ENCODE measurements around the gene SCAMP3.
"Not testable (repeated sequence)": the region's sequence is repeated elsewhere in the genome, so short reads cannot be mapped to it uniquely, and the experiment has no call there.

Gene SCAMP3

DNA sequence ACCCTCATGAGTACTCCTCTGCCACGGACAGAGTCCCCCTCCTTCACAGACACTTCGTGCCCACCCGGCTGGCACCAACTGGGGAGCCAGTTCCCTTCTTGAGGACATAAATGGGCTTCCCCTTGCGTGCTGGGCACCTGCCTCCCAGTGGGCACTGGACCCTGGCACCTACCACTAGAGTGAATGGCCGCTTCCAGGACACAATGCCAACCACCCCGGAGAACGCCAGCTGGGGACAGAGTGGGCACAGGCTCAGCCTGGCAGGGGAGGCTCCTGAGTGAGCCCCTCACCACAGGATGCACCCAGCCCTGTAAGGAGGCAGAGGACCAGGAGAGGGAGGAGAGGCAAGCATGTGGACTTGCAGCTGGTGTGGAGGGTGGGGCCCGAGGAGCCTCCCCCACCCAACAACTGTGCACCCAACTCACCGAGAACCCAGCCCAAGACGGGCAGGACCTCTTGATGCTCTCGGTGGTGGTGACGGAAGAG lies 7.9 kb downstream of the SCAMP3 start:
- DNase-seq, result no peak

DNA sequence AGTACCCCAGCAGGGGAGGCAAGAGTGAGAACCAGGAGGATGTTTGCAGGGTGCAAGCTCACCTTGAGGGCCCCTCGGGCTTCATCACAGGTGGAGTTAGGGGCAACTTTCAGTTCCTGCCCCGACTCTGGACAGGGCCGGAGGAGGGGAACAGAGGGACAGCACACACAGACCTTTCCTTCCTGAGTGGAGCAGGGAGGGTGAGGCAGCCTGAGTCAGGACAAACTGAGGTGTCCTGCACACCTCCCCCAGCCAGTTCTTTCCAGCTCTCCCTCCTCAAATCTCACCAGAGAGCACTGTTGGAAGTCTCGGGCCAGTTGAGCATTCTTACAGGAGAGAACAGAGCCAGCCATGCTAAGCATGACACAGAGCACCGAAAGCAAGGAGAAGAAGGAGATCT lies 8.4 kb downstream of the SCAMP3 start:
- no peak for DNase-seq

DNA sequence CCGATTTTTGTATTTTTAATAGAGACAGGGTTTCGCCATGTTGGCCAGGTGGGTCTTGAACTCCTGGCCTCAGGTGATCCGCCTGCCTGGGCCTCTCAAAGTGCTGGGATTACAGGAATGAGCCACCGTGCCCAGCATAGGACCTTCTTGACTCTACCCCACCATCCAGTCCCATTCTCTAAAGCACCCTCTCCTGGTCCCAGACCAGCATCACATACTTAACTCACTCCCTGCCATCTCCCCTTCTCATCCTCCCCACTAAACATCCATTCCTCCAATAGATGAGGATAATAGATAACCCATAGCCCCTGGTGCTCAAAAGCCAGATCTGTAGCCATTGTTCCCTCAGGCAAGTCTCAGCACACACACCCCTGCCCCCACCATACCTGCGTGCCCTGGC lies 9.0 kb downstream of the SCAMP3 start:
- DNase-seq, result no peak

DNA sequence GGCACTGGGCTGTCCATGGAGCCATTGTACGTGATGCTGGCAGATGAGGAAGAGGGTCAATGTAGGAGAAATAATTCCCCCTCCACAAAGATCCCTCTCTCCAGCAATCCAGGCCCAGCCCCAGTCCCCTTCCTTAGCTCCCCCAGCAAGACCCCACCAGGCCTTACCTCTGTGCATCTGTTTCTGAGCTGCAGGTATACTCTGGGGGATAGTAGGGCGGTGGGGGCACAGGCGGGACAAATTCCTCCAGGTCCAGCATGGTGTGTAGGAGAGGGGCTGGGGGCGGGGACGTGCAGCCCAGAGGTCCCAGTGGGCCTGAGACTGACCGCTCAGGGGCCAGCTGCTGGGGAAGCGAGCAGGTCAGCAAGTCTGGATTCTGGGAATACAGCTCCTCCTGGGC lies 10.6 kb downstream of the SCAMP3 start:
- DNase-seq, result no peak

DNA sequence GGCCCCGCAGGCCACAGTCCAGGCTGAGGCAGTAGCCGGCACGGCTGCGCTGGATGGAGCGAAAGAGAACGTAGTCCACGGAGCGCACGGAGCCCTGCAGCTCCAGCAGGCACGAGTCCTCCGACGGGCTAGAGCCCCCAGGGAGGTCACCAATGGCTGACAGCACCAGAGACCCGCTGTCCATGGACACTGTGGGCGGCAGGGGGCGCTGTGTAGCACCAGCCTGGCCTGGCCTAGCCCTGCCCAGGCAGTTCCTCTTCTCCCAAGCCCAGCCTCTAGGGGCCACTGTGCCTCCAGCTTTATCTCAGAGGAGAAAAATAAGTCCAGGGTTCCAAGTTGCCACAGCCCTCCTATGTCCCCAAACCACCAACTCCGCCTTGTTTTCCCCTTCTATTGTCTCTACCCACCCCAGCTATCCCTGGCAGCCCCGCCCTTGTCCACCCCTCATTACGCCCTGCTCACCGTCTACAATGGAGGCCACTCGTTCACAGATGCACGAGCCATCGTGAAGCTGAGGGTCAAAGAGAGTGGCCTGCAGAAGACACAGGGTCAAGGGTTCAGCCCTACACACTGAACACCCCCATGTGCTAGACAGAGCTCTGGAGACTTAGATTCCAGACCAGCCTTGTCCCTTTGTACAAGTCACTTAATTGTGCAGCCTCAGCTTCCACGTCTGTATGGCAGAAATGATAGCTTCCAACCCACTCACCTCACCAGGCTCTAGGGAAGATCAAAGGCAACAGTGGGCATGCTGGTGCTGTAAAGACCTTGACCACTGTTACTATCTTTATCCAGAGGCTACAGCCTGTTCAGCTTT lies 11.3 kb downstream of the SCAMP3 start:
- peak; percentile 97 for DNase-seq

DNA sequence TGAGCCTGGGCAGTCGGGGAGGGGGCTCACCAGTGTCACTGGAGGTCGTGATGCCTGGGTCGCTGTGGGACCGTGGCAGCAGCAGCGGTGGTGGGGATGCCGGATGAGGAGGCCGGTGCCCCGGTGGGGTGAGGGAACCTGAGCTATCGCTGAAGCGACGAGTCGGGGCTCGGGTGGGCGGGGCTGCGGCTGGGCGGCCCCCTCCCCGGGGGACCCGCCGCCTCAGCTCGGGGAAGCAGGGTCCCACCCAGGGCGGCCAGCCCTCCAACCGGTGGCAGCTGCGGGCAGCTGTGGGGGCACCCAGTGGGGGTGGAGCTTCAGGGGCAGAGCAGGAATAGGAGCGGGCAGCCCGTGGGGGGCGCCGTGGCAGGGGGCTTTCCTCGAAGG lies 11.9 kb downstream of the SCAMP3 start:
- DNase-seq, result no peak

DNA sequence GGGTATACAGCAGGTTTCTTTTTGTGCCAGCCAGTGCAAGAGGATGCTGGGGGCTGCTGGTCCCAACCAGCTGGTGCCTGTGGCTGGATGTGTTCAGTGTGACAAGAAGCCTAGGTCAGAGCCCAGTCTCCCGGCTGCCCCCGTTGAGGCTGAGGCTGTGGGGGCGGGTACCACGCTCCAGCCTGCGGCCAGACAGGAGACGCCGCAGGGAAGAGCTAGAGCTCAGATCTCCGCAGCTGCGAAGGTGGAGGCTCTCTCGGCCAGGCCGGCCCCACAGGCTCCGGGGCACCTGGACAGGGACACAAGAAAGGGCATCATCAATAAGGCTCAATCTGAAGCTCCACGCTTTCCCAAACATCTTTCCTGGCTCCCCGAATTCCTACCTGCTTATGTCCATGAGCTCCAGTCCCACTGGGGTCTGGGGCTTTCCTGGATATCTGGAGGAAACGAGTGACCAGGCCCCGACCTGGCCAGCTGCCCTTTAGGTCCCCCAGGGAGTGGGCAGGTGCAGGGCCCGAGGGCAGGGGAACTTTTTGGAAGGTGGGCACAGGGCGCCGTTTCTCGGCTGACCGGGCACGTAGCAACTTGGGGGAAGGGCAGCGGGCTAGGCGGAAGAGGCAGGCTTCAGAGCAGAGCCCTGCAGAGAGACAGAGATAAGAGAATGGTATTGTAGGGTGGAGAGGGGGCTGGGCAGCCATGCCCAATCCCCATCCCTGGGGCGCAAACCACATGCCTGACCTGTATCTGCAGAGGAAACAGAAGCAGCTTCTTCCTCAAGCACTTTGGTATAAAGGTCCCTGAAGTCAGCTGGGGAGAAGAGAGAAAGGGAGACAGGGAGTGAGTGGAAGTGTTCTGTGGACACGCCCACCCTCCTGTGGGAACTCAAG lies 14.2 kb downstream of the SCAMP3 start:
- no peak for DNase-seq

DNA sequence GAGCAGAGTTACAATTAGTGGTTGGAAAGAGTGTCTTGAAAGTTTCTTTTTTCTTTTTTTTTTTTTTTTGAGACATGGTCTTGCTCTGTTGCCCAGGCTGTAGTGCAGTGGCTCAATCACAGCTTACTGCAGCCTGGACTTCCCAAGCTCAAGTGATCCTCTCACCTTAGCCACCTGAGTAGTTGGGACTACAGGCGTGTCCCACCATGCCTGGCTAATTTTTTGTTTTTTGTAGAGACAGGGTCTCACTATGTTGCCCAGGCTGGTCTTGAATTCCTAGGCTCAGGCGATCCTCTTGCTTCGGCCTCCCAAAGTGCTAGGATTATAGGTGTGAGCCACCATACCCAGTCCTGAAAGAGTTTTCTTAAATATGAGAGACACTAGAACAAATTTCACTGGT lies 15.4 kb downstream of the SCAMP3 start:
- DNase-seq, result not testable (repeated sequence)

DNA sequence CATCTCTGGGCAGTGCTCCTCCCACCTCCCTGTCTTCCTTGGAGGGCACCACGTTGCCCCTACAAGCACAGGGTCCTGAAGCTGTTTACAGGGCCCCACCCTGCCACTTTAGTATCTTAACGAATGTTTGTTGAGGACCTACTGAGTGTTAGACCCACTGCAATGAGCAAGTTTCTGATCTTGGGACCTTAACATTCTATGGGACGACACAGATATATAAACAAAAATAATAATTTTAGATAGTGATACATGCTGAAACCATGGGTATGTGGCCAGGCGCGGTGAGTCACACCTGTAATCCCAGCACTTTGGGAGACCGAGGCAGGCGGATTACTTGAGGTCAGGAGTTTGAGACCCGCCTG lies 17.0 kb downstream of the SCAMP3 start:
- DNase-seq, result no peak

DNA sequence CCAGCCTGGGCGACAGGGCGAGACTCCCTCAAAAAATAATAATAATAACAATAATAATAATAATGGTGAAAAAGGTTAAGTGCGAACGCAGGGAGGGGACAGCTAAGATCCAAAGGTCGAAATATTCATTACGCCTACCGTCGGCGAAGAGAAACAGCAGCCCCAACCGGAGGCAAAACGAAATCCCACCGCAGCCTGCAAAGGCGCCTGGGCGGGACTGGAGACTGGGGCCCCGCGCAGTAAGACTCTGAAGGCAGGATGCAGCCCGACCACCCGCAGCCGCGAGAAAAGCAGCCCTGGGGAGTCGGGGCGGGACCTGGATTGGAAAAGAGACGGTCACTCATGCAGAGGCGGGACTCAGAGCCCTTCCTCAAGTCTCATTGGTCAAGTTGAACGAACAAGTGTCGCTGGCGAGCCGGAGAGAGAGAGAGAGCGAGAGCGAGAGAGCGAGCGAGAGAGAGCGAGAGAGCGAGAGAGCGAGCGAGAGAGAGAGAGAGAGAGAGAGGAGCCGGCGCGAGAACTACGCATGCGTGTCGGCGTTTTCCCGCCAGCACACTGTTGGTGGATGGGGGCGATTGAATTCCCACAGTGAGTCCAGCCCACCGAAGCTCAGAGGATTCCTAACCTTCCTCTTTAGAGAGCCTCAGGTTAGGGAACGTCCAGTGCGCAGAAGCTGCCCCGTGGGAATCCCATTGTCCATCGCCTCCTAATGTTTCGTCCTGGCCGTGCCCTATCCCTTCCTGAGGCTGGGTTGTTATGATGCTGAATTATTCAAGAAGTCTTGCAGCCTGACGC lies 17.6 kb downstream of the SCAMP3 start:
- peak; percentile 96 for DNase-seq

DNA sequence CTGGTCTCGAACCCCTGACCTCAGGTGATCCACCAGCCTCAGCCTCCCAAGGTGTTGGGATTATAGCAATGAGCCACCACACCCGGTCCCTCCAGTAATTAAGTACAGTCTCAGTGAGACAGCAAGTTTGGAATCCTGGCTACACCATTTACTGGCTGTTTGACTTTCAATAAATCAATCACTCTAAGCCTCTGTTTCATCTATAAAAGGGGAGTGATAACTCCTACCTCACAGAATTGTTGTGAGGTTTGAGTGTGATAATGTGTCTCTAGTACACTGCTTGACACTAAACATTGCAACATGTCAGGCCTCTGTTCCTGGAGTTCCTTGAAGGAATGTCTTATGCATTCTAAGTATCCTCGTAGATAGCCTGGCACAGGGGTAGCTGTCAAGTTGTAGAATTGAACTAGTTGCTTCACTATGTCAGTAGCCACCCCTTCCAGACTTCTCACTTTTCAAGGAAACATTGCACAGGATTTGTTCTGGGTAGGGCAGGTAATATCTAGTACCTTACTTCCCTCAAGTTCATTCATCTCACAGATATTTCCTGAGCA lies 19.3 kb downstream of the SCAMP3 start:
- DNase-seq, result no peak

DNA sequence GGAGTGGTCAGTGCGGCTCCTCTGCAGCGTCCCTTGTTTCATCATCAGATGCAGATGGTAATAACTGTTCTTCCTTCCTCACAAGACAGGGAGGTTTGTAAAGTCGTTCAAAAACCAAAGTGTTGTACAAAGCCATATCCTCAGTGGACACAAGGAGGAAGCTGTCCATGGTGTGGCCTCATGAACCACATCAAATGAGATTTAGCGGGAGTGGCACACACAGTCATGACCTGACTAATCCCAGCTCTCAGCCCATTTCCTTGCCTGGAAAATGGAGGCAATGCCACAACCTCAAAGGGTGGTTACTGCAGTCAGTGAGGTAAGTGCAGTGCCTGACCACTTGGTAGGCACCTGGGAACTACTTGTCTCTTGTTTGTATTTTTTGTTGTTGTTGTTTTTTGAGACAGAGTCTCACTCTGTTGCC lies 20.3 kb downstream of the SCAMP3 start:
- DNase-seq, result no peak

DNA sequence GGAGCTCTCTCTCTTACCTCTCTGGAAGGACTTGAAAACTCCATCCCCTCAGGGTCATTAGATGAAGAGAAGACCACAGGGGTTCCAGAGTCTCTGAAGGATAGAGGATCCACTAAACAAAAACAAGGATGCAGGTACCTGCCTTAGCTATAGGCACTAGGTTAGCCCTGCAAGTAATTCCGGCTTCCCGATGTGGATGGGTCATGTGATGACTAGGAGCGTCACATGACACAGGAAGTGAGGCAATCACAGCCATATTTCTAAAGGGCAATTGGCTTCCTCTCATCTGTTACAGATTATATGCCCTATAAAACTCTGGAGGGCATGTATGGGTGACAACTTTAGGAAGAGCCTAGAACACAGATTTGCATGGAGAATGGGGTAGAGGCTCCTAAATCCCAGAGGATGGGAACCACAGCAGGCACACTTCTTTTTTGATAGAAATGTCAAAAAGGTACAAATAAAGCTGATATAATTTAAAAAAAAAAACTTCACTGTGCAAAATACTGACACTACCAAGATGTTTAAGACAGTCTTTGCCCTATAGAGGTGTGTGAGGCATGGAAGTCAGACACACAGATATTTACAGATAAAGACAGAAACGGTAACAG lies 21.0 kb downstream of the SCAMP3 start:
- peak; percentile 56 for DNase-seq

DNA sequence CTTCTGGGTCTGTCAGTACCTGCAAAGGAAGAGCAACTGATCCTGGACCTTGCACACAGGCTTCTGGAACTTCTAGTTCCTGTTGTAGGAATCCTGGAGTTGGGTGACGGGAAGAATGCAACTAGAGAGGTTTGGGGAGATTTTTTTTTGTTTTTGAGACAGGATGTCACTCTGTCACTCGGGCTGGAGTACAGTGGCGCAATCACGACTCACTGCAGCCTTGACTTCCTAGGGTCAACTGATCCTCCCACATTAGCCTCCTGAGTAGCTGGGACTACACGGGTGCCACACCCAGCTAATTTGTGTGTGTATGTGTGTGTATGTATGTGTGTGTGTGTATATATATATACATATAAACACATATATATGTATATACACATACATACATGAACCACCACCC lies 25.7 kb downstream of the SCAMP3 start:
- no peak for DNase-seq

DNA sequence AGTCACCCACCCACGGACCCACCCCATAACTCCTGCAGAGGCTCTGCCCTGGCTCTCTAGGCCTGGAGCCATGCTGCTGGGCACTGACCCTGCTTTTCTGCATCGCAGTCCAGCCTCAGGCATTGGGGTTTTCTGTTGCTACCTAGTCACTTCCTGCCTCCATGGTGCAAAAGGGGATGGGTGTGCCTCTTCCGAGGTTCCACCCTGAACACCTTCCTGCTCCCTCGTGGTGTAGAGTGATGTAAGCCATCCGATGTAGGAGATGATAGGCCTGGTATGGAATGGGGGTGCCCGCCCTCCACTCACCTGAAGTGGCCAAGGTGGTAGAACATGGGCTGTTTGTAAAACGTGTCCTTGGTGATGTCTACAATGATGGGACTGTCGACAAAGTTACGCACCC lies 26.8 kb downstream of the SCAMP3 start:
- not testable (repeated sequence) for DNase-seq

DNA sequence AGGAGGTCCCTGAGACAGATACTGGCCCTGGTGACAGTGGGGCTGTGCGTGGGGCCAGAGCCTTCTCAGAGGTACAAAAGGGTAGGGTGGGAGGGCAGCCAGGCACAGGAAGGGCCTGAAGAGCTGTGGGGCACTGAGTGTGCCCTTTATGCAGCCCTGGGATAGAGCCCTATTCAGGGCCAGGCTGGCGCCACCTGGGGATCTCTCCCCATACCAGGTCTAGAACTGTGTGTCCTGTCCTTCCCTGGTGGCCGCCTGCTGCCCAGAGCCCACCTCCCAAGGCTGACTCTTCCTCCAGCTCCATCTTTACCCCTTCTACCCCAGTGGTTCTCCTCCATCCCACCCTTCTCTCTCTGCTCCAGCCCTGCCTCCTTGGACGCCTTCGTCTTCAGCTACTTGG lies 28.7 kb downstream of the SCAMP3 start:
- DNase-seq, result not testable (repeated sequence)

DNA sequence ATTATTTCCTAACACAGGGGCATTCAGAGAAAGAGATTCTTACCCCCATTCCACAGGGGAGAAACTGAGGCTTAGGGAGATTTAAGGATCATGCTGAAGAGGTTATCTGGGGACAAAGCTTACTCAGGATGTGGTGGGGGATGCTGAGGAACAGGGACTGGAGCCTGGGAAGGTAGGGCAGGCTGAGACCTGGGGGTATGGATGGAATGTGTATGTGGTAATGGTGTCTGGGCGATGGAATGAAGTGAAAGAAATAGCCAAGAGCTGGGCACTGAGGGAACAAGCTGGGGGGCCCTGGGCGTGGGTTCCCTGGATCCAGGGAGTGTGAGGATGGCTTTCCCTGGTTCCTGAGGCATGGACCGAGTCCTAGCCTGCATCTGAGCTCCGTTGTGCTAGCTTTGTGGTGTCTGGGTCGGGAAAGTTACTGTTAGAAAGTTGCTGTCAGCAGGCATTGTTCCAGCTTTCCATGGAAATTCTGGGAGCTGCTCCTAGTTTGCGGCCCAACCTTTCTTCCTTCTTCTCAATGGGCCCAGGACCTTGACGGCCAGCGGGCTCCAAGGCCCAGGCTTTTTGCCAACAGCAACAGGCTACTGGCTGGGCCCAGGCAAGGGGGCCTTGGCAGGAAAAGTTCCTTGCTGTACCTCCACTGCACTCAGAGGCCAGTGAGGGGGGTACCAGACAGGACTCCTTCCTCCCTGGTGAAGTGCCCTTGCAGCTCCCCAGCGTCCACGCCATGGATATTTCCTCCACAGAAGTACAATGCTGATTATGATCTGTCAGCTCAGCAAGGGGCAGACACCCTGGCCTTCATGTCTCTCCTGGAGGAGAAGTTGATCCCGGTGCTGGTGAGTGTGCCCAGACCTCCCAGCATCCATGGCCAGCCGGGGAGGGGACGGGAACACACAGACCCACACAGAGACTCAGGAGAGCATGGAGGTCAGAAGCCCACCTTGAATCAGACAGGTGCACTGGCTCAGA lies 29.9 kb downstream of the SCAMP3 start:
- not testable (repeated sequence) for DNase-seq

DNA sequence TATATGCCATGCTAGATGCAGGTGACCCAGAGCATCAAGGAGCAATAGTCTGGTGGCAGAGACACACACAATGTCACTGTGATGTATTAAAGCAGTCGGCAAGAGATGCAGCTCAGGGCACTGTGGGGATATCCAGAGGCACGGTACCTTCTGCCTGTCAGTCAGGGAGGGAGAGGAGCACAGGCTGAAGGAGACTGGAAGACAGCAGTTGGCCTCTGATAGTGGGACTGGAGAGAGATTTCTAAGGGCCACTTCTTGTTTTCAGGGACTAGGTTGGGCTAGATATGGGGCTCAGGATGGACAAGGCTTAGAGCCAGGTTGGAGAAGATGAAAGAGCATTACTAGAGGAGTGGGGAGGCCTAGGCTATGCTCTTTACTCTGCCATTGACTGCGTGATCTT lies 30.9 kb downstream of the SCAMP3 start:
- DNase-seq, result not testable (repeated sequence)

DNA sequence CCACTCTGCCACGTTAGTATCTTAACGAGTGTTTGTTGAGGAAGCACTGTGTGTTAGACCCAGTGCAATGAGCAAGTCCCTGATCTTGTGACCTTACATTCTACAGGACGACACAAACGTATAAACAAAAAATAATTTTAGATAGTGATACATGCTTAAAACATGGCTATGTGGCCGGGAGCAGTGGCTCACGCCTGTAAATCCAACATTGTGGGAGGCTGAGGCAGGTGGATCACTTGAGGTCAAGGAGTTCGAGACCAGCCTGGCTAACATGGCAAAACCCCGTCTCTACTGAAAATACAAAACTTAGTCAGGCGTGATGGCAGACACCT lies 34.1 kb downstream of the SCAMP3 start:
- no peak for DNase-seq

DNA sequence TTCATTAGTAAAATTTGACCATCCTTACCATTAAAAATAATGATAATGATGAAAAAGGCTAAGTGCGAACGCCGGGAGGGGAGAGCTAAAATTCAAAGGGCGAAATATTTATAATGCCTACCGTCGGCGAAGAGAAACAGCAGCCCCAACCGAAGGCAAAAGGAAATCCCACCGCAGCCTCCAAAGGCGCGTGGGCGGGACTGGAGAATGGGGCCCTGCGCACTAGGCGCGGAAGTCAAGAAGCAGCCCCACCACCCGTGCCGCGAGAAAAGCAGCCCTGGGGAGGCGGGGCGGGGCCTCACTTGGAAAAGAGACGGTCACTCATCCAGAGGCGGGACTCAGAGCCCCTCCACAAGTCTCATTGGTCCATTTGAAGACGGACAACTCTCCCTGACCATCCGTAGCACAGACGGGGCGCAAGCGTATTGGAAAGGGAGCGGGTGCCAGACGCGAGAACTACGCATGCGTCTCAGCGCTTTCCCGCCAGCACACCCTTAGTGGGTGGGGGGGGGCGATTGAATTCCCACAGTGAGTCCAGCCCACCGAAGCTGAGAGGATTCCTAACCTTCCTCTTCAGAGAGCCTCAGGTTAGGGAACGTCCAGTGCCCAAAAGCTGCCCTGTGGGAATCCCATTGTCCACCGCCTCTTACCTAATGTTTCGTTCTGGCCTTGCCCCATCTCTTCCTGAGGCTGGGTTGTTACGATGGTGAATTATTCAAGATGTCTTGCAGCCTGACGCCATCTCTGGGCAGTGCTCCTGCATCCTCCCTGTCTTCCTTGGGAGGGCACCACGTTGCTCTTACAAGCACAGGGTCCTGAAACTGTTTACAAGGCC lies 34.7 kb downstream of the SCAMP3 start:
- peak; percentile 100 for DNase-seq
